Fibroblast of the aortic adventitia (primary cell): ENCODE results near the gene RASGRF2. TPM values are rescaled to one million over a fixed set of nuclear protein-coding genes. Genes with fewer than 3 reads are reported as not detected.

Experiments used
- DNase-seq: peaks from one replicate; pipeline ENCODE4 v3.0.0-alpha.2; 2010; ENCODE audit warnings: low read depth
- H3K4me3 ChIP-seq: 2 replicates; pipeline ENCODE4 v1.5.1; 2011; ENCODE audit warnings: low read depth, mild to moderate bottlenecking, control low read depth, low read length, moderate library complexity
- CTCF ChIP-seq: IDR thresholded peaks from 2 replicates; pipeline ENCODE4 v1.5.1; 2011; ENCODE audit warnings: mild to moderate bottlenecking, low read length, control low read depth, inconsistent platforms; ENCODE audit not compliant: insufficient read depth
- total RNA-seq: library from RNA; depleted of rRNA; stranded (reverse); fragments of >200 nt; gene quantifications from 2 replicates; pipeline ENCODE4 v1.2.3, GENCODE V29; 2012; ENCODE audit warnings: low replicate concordance

RASGRF2 gene
- total RNA-seq, 1 donor: 3.3 TPM

GRCh38 chr5:81006231-81006630 is 46.1 kb downstream of the RASGRF2 start:
- DNase-seq: no peak
- no peak for TF ChIP-seq CTCF
- H3K4me3 ChIP-seq: no peak overlapping the region

DNA sequence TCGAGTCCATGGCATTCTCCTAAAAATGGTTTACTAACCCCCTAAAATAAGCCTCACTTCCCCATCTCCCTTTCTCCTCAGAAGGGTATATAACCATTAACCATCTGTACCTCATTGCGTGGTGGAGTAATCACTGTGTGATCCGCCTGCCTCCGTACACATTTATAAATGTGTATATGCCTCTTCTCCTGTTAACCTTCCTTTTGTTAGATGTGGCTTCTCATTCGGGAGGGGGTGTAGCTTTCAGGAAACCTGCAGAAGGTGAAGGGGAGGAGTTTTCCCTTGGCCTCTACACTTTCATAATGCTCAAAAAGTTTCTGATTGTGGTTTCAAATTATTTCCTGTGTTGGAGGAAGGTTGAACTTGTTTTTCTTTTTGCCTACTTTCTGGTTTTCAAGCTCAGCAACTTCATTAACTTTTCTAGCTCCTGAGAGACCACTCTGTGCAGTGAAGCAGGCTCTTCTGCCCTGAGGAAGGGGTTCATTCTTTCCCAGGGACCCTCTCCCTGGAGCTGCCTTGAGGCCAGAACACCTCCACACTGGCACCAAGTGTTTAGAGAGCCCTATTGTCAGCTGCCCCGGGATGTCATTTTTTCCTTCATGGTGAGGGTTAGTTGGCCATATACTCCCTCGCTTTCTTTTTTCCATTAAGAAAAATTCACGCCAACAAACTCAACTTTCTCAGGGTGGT is 46.9 kb downstream of the RASGRF2 start:
- no peak for DNase-seq
- no peak for TF ChIP-seq CTCF
- no peak overlapping the region for H3K4me3 ChIP-seq

DNA sequence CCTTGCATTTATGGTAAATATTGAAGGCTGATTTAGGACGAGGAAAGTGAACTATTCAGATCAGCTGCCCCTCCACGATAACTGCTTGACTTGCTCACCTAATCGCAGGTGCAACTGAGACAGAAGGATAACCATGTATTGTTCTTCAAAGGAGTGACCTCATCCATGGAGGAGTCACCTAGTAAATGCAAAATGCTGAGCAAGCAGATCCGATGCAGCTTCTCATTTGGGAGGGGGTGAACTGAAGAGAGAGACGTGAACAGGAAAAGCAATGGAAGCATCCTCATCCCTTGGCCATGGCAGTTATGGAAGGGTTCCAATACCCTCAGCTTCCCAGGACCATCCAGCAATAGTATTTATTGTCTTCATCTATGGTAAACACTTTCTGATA is 47.5 kb downstream of the RASGRF2 start:
- H3K4me3 ChIP-seq: no peak overlapping the region
- DNase-seq: no peak
- TF ChIP-seq CTCF: no peak

- DNase-seq: no peak
- H3K4me3 ChIP-seq: no peak overlapping the region
- TF ChIP-seq CTCF: no peak
These were observed 50.4 kb downstream of the RASGRF2 start for GRCh38 chr5:81010336-81011169.

DNA sequence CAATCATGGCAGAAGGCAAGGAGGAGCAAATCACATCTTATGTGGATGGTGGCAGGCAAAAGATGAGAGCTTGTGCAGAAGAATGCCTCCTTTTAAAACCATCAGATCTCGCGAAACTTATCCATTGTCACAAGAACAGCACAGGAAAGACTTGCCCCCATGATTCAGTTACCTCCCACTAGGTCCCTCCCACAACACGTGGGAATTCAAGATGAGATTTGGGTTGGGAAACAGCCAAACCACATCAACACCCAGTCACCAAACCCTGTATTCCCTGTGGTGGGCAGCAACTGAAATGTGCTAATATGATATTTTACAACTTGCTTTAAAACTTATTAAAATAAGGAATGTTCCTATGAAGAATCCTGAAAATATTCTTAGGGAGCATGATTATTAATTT is 54.2 kb downstream of the RASGRF2 start:
- TF ChIP-seq CTCF: no peak
- no peak for DNase-seq
- no peak overlapping the region for H3K4me3 ChIP-seq

- no peak overlapping the region for H3K4me3 ChIP-seq
- no peak for TF ChIP-seq CTCF
- no peak for DNase-seq
These were observed 56.0 kb downstream of the RASGRF2 start for GRCh38 chr5:81016116-81016515.
